ENCODE results near the gene MBTPS1. TPM values are rescaled to one million over a fixed set of nuclear protein-coding genes. Genes with fewer than 3 reads are reported as not detected.

The MBTPS1 gene
- total RNA-seq, 3 donors from 2014 or later (not counting 1 experiment from before 2014, with no cell fraction given): 85.2 to 124 (median 113) TPM

GRCh38 chr16:84143081-84143480 lies 26.3 kb upstream of the MBTPS1 start:
- no peak for TF ChIP-seq CTCF (IDR thresholded peaks at IDR 0.05)
- no peaks in the 10 kb centered on the region for H3K9me3 ChIP-seq (ENCODE audit: control insufficient read depth, insufficient read depth, low read length)
- H3K4me1 ChIP-seq (ENCODE audit: control insufficient read depth, insufficient read depth, low read length): peaks cover 12% of the 10 kb centered on the region
- H3K27ac ChIP-seq (ENCODE audit: low read length): no peak overlapping the region
- Mint-ChIP-seq H3K4me1 (peaks cover 19 to 26% of the 10 kb centered on the region in 2 donors), H3K27ac (peak overlapping the region in 1 of 2 donors; percentile 82), H3K4me3 (peak overlapping the region; percentile 83), H3K27me3 (ENCODE audit: low read depth in 2 of 2) (no peaks in the 10 kb centered on the region), H3K9me3 (no peaks in the 10 kb centered on the region), H3K36me3 (no peaks in the 10 kb centered on the region)
- H3K4me3 ChIP-seq (ENCODE audit: low read length): no peak overlapping the region
- no peak for DNase-seq
- WGBS (ENCODE audit: insufficient coverage): 88% methylated on average over 1 of the region's 1 CpG
- no peaks in the 10 kb centered on the region for H3K27me3 ChIP-seq (ENCODE audit: control insufficient read depth, insufficient read depth, low read length)
- no peaks in the 10 kb centered on the region for H3K36me3 ChIP-seq (ENCODE audit: control insufficient read depth, insufficient read depth, low read length)
- intact Hi-C loops (cut with micrococcal nuclease): no loop called here
- no peak for ATAC-seq

- no peak for ATAC-seq
- Mint-ChIP-seq H3K36me3 (no peaks in the 10 kb centered on the region), H3K4me3 (no peak overlapping the region), H3K27me3 (ENCODE audit: low read depth in 2 of 2) (no peaks in the 10 kb centered on the region), H3K27ac (no peak overlapping the region), H3K9me3 (no peaks in the 10 kb centered on the region), H3K4me1 (peaks cover 25 to 26% of the 10 kb centered on the region in 2 donors)
- intact Hi-C loops (cut with micrococcal nuclease): no loop called here
- Histone ChIP-seq H3K4me3 (ENCODE audit: low read length) (no peak overlapping the region), H3K27ac (ENCODE audit: low read length) (no peak overlapping the region), H3K9me3 (ENCODE audit: control insufficient read depth, insufficient read depth, low read length) (no peaks in the 10 kb centered on the region), H3K27me3 (ENCODE audit: control insufficient read depth, insufficient read depth, low read length) (no peaks in the 10 kb centered on the region), H3K36me3 (ENCODE audit: control insufficient read depth, insufficient read depth, low read length) (no peaks in the 10 kb centered on the region), H3K4me1 (ENCODE audit: control insufficient read depth, insufficient read depth, low read length) (peaks cover 12% of the 10 kb centered on the region)
- no peak for TF ChIP-seq CTCF (IDR thresholded peaks at IDR 0.05)
- DNase-seq: peak in 1 of 2 donors; percentile 34
- WGBS (ENCODE audit: insufficient coverage): 65% methylated on average over 13 of the region's 13 CpGs
Observed at GRCh38 chr16:84141143-84141670, 24.5 kb upstream of the MBTPS1 start.

GRCh38 chr16:84139628-84140258 lies 23.0 kb upstream of the MBTPS1 start:
- H3K9me3 ChIP-seq (ENCODE audit: control insufficient read depth, insufficient read depth, low read length): no peaks in the 10 kb centered on the region
- H3K4me3 ChIP-seq (ENCODE audit: low read length): no peak overlapping the region
- Mint-ChIP-seq H3K4me3 (no peak overlapping the region), H3K9me3 (no peaks in the 10 kb centered on the region), H3K27ac (no peak overlapping the region), H3K36me3 (no peaks in the 10 kb centered on the region), H3K4me1 (peaks cover 25 to 26% of the 10 kb centered on the region in 2 donors), H3K27me3 (ENCODE audit: low read depth in 2 of 2) (no peaks in the 10 kb centered on the region)
- H3K27me3 ChIP-seq (ENCODE audit: control insufficient read depth, insufficient read depth, low read length): no peaks in the 10 kb centered on the region
- intact Hi-C loops (cut with micrococcal nuclease): no loop called here
- H3K27ac ChIP-seq (ENCODE audit: low read length): no peak overlapping the region
- ATAC-seq: no peak
- no peak for DNase-seq
- TF ChIP-seq CTCF (IDR thresholded peaks at IDR 0.05): no peak
- H3K4me1 ChIP-seq (ENCODE audit: control insufficient read depth, insufficient read depth, low read length): peaks cover 6% of the 10 kb centered on the region
- WGBS (ENCODE audit: insufficient coverage): 78% methylated on average over 6 of the region's 6 CpGs
- no peaks in the 10 kb centered on the region for H3K36me3 ChIP-seq (ENCODE audit: control insufficient read depth, insufficient read depth, low read length)

Data from natural killer cell (primary cell).